HepG2 (cell line): ENCODE data around the gene DHRS4L2. TPM values are rescaled to one million over a fixed set of nuclear protein-coding genes. Genes with fewer than 3 reads are reported as not detected.
"Not testable (repeated sequence)": the region's sequence is repeated elsewhere in the genome, so short reads cannot be mapped to it uniquely, and the experiment has no call there.

Experiments used
- ATF4 ChIP-seq, 2 experiments: fragments of 450-650 bp in 1 of 2; sonication (generic) in 1 of 2; formaldehyde crosslinking; IDR thresholded peaks; 2 replicates each; pipeline versions ENCODE4 v1.5.0 to v1.8.0; 2020 to 2022; ENCODE audit warnings: mild to moderate bottlenecking in 1 of 2, missing genetic modification reagents in 1 of 2
- CBX2 ChIP-seq, 2 experiments: fragments of 200-600 bp in 1 of 2; sonication (generic); formaldehyde crosslinking in 1 of 2; IDR thresholded peaks; 2 replicates each; pipeline versions ENCODE4 v1.7.0 to v1.8.1; 2018 to 2022; ENCODE audit warnings: low read depth in 2 of 2, low read length in 1 of 2, mild to moderate bottlenecking in 1 of 2, missing genetic modification reagents in 1 of 2
- CC2D1A ChIP-seq: sonication (generic); formaldehyde crosslinking; IDR thresholded peaks from 2 replicates; pipeline ENCODE4 v1.8.1; 2023; ENCODE audit warnings: mild to moderate bottlenecking, missing genetic modification reagents
- CHCHD3 ChIP-seq: sonication (generic); formaldehyde crosslinking; IDR thresholded peaks from 2 replicates; pipeline ENCODE4 v1.8.0; 2022; ENCODE audit warnings: mild to moderate bottlenecking, missing genetic modification reagents, moderate library complexity
- EED ChIP-seq: sonication (generic); formaldehyde crosslinking; IDR thresholded peaks from 2 replicates; pipeline ENCODE4 v1.5.0; 2020; ENCODE audit warnings: mild to moderate bottlenecking, missing genetic modification reagents
- HIVEP1 ChIP-seq: sonication (generic); formaldehyde crosslinking; IDR thresholded peaks from 2 replicates; pipeline ENCODE4 v1.4.0; 2020; ENCODE audit warnings: mild to moderate bottlenecking, missing genetic modification reagents
- MAZ ChIP-seq, 2 experiments: sonication (generic) in 1 of 2; formaldehyde crosslinking in 1 of 2; IDR thresholded peaks; 2 replicates each; pipeline versions ENCODE4 v1.5.0 to v1.6.1; 2012 to 2020; ENCODE audit warnings: low read depth in 2 of 2, mild to moderate bottlenecking in 2 of 2, borderline replicate concordance in 1 of 2, improper control_type of control experiment in 1 of 2, low read length in 1 of 2, missing genetic modification reagents in 1 of 2, moderate library complexity in 1 of 2
- TFDP1 ChIP-seq: IDR thresholded peaks from 2 replicates; pipeline ENCODE4 v1.6.1; 2016; ENCODE audit warnings: missing compliant biosample characterization, missing genetic modification reagents, borderline replicate concordance
- ZBED4 ChIP-seq: sonication (generic); formaldehyde crosslinking; IDR thresholded peaks from 2 replicates; pipeline ENCODE4 v1.4.0; 2020; ENCODE audit warnings: missing genetic modification reagents, borderline replicate concordance
- ZBTB7B ChIP-seq: sonication (generic); formaldehyde crosslinking; IDR thresholded peaks from 2 replicates; pipeline ENCODE4 v1.4.0; 2020; ENCODE audit warnings: missing genetic modification reagents
- ZNF225 ChIP-seq: sonication (generic); formaldehyde crosslinking; IDR thresholded peaks from 2 replicates; pipeline ENCODE4 v1.4.0; 2020; ENCODE audit warnings: mild to moderate bottlenecking, missing genetic modification reagents
- ZNF232 ChIP-seq: sonication (generic); formaldehyde crosslinking; IDR thresholded peaks from 2 replicates; pipeline ENCODE4 v1.4.0; 2020; ENCODE audit warnings: missing genetic modification reagents, borderline replicate concordance
- ZNF263 ChIP-seq: sonication (generic); formaldehyde crosslinking; IDR thresholded peaks from 2 replicates; pipeline ENCODE4 v1.4.0; 2020; ENCODE audit warnings: missing genetic modification reagents
- ZNF335 ChIP-seq: sonication (generic); formaldehyde crosslinking; IDR thresholded peaks from 2 replicates; pipeline ENCODE4 v1.4.0; 2020; ENCODE audit warnings: missing genetic modification reagents
- ZNF451 ChIP-seq: sonication (generic); formaldehyde crosslinking; IDR thresholded peaks from 2 replicates; pipeline ENCODE4 v1.5.0; 2020; ENCODE audit warnings: mild to moderate bottlenecking, missing genetic modification reagents
- ZNF605 ChIP-seq: sonication (generic); formaldehyde crosslinking; IDR thresholded peaks from 2 replicates; pipeline ENCODE4 v1.8.0; 2022; ENCODE audit warnings: mild to moderate bottlenecking, missing genetic modification reagents
- ZNF704 ChIP-seq: sonication (generic); formaldehyde crosslinking; IDR thresholded peaks from 2 replicates; pipeline ENCODE4 v1.8.1; 2023; ENCODE audit warnings: mild to moderate bottlenecking, inconsistent platforms, moderate library complexity, missing genetic modification reagents, borderline replicate concordance
- ZNF782 ChIP-seq: sonication (generic); formaldehyde crosslinking; IDR thresholded peaks from 2 replicates; pipeline ENCODE4 v1.4.0; 2020; ENCODE audit warnings: missing genetic modification reagents, mild to moderate bottlenecking, borderline replicate concordance
- ZNF883 ChIP-seq: sonication (generic); formaldehyde crosslinking; IDR thresholded peaks from 2 replicates; pipeline ENCODE4 v1.5.1; 2020; ENCODE audit warnings: mild to moderate bottlenecking, missing genetic modification reagents; ENCODE audit errors: not compliant biosample characterization
- polyA plus RNA-seq, 8 experiments: library from polyadenylated mRNA; depleted of rRNA in 3 of 8; stranded (reverse) in 7 of 8; unstranded in 1 of 8; fragments of >200 nt; fragmentation: Illumina TruSeq in 4 of 8; extraction: Trizol in 4 of 8; gene quantifications; 2 replicates each; pipeline versions ENCODE4 v1.2.1 to v1.2.3, GENCODE V29; 2011 to 2016; ENCODE audit warnings: low read depth in 4 of 8, missing spikeins in 1 of 8, mixed read lengths in 1 of 8; ENCODE audit not compliant: insufficient read depth in 1 of 8
- total RNA-seq, 5 experiments: library from RNA; depleted of rRNA; stranded (reverse); fragments of >200 nt; fragmentation: Illumina TruSeq; extraction: Trizol; gene quantifications; 2 replicates each; pipeline ENCODE4 v1.2.3, GENCODE V29; 2016; ENCODE audit warnings: low read depth in 1 of 5

DHRS4L2 gene
- total and polyA plus RNA-seq, 2 of the 13 experiments (the other 11 are each of a cell fraction or from before 2014, with no cell fraction given): 24.7 to 38.2 TPM

GRCh38 chr14:23969481-23970282 lies 19.0 kb upstream of the DHRS4L2 start (continued):
- TF ChIP-seq TFDP1 (CRISPR knock-in tag) (peak; percentile 97), ZNF605 (CRISPR knock-in tag) (peak; percentile 65; the same call in 1 of the 2 replicates), ZBED4 (CRISPR knock-in tag) (peak; percentile 95), HIVEP1 (CRISPR knock-in tag) (0 out of 2 replicates have a peak, but pooled peaks have one; percentile 38), CC2D1A (CRISPR knock-in tag) (0 out of 2 replicates have a peak, but pooled peaks have one; percentile 63), ZNF704 (peak; percentile 83; the same call in 1 of the 2 replicates), CBX2 (CRISPR knock-in tag; IDR thresholded peaks at IDR 0.05; ENCODE audit: low read depth) (peak; percentile 81; the same call in 1 of the 2 replicates), ZNF232 (0 out of 2 replicates have a peak, but pooled peaks have one; percentile 53), ZNF451 (CRISPR knock-in tag) (peak; percentile 72; the same call in 1 of the 2 replicates), ZNF225 (CRISPR knock-in tag) (peak; percentile 84; the same call in 1 of the 2 replicates), ATF4 (CRISPR knock-in tag; IDR thresholded peaks at IDR 0.05) (peak in 1 of 2 experiments; percentile 51; a peak in 1 of 4 replicates), CHCHD3 (CRISPR knock-in tag) (peak; percentile 93; the same call in 1 of the 2 replicates), ZNF883 (CRISPR knock-in tag) (peak; percentile 70), EED (0 out of 2 replicates have a peak, but pooled peaks have one; percentile 28), ZNF335 (CRISPR knock-in tag) (peak; percentile 72; the same call in 1 of the 2 replicates), ZBTB7B (CRISPR knock-in tag) (peak; percentile 76; the same call in 1 of the 2 replicates), ZNF263 (CRISPR knock-in tag) (peak; percentile 34; the same call in 1 of the 2 replicates), ZNF782 (CRISPR knock-in tag) (0 out of 2 replicates have a peak, but pooled peaks have one; percentile 56), MAZ (CRISPR knock-in tag; IDR thresholded peaks at IDR 0.05; ENCODE audit: low read depth) (0 out of 2 replicates have a peak, but pooled peaks have one; percentile 37)
- TF ChIP-seq CBX2 (IDR thresholded peaks at IDR 0.05; ENCODE audit: low read depth, low read length); MAZ (IDR thresholded peaks at IDR 0.05; ENCODE audit: borderline replicate concordance, low read depth, low read length): not testable (repeated sequence)
